Adrenal gland (tissue), 5 donors: ENCODE results near the gene PRICKLE2.

Experiments
- POLR2A ChIP-seq, 2 donors: fragments of 450-650 bp; IDR thresholded peaks; one replicate each; pipeline ENCODE4 v1.6.1; 2017; ENCODE audit warnings: antibody characterized with exemption in 2 of 2, mild to moderate bottlenecking in 2 of 2, moderate library complexity in 1 of 2
- TF ChIP-seq, protein P1 (sequence below), 6 experiments: fragments of 450-650 bp in 4 of 6; fragments of 200-600 bp in 2 of 6; sonication (generic) in 1 of 6; IDR thresholded peaks; 1 replicate in 5 of 6; 2 replicates in 1 of 6; pipeline versions ENCODE4 v1.5.1 to v1.8.0; 2016 to 2021; ENCODE audit warnings: antibody characterized with exemption in 6 of 6, mild to moderate bottlenecking in 2 of 6, moderate library complexity in 1 of 6
- donor health status: DM: no; HTN: no; CAD: no.

DNA sequence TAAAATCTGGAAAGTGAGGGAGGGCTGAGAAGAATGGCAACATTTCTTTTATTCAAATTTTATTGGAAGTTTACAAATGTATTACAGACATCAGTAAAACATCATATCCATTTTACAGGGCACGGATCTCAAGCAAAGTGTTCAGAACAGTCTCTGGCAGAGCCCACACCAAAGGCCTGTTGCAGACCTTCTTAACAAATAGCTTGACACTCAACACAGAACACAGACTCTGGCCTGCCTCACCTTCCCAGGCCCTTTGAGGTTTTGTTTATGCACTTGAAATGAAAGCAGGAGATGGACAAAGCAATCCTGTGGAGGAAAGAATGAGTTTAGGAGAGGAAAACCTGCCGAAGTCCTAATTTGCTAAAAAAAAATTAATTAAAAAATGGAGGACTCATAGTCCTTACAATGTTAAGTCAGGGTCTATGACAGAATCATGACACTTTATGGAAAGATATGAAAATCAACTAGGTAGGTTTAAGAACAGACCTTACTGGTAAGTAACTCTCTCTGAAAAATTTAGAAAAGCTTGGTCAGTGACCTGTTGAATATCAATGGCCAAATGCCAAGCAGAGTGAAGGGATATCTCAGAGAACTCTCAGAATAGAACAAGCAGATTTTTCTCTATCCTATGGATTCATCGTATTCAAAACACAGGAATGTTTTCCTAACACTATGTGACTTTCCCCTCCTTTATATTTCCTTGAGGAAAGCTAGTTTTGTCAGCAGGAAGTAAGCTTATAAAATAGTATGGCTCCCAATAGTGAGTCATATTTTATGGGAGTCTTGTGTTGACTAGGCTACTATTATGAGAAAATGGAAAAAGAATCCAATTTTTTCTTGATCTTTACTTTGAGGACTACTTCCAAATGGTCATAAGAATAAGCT, 131.2 kb downstream of the PRICKLE2 start:
- TF ChIP-seq, protein P1, sequence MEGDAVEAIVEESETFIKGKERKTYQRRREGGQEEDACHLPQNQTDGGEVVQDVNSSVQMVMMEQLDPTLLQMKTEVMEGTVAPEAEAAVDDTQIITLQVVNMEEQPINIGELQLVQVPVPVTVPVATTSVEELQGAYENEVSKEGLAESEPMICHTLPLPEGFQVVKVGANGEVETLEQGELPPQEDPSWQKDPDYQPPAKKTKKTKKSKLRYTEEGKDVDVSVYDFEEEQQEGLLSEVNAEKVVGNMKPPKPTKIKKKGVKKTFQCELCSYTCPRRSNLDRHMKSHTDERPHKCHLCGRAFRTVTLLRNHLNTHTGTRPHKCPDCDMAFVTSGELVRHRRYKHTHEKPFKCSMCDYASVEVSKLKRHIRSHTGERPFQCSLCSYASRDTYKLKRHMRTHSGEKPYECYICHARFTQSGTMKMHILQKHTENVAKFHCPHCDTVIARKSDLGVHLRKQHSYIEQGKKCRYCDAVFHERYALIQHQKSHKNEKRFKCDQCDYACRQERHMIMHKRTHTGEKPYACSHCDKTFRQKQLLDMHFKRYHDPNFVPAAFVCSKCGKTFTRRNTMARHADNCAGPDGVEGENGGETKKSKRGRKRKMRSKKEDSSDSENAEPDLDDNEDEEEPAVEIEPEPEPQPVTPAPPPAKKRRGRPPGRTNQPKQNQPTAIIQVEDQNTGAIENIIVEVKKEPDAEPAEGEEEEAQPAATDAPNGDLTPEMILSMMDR (IDR thresholded peaks at IDR 0.05), result no peak
- TF ChIP-seq POLR2A (IDR thresholded peaks at IDR 0.05), result no peak
